AG20443 (cell line): Measurements from ENCODE around the gene C11orf21.
"Not testable (repeated sequence)": the region's sequence is repeated elsewhere in the genome, so short reads cannot be mapped to it uniquely, and the experiment has no call there.

ENCODE experiments used
- DNase-seq: peaks from one replicate; pipeline ENCODE4 v3.0.0; 2012; ENCODE audit warnings: low spot score, mixed read lengths

C11orf21 gene

DNA sequence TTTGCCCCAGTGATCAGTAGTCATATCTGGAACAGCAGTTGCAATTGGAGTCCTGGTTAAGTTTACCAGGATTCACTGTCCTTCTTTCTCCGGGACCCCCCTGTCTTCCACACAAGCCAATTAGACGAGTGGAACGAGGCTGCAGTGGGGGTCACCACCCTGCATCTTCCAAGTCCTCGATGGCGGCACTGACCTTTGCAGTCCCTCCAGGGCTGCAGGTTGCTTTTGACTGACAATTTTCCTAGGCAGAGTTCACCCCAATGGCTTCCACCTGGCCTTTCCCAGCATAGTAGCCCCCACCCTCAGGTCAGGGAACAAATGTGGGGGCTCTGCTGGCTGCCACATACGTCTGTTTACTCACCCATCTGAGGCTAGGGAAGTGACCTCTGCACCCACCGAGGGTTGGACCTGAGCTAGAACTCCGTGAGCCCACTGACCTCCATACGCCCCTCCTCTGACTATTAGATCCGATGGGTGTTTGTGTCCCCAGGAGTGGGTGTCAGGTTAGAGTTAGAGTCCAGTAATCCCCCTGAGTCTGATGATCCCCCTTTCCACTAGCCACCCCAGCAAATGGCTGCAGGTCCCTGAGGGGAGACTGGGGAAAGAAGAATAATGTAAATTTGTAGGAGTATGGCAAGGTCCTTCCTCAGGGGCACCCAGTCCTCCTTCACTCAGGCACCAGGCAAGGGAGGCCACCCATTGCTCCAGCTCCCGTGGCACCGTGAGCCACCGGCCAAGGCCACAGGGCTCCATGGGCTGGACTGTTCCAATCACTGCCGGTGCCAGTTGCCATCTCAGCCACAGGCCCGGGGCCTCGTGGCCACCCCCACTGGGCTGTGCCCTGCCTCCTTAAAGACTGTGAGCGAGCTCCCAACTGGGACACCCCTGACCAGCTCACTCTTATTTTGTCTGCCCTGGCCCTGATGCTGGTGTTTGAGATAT lies 5.5 kb downstream of the C11orf21 start:
- DNase-seq: no peak

DNA sequence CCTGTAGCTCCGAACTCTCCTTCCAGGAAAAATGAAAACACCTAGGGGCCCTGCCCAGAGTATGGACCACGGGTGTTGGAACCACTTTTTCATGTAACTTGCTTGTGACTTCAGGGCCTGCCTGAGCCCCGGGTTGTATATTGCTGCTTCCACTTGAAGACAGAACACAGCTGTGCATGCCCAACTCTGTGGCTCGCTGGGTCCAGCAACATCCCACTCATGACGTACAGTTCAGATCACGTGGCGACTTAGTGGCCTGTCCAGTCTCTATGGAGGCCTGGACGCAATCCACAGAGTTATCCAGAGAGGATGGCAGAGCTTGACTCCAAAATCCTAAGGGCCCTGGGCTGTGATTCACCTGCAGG lies 6.8 kb downstream of the C11orf21 start:
- DNase-seq: no peak

DNA sequence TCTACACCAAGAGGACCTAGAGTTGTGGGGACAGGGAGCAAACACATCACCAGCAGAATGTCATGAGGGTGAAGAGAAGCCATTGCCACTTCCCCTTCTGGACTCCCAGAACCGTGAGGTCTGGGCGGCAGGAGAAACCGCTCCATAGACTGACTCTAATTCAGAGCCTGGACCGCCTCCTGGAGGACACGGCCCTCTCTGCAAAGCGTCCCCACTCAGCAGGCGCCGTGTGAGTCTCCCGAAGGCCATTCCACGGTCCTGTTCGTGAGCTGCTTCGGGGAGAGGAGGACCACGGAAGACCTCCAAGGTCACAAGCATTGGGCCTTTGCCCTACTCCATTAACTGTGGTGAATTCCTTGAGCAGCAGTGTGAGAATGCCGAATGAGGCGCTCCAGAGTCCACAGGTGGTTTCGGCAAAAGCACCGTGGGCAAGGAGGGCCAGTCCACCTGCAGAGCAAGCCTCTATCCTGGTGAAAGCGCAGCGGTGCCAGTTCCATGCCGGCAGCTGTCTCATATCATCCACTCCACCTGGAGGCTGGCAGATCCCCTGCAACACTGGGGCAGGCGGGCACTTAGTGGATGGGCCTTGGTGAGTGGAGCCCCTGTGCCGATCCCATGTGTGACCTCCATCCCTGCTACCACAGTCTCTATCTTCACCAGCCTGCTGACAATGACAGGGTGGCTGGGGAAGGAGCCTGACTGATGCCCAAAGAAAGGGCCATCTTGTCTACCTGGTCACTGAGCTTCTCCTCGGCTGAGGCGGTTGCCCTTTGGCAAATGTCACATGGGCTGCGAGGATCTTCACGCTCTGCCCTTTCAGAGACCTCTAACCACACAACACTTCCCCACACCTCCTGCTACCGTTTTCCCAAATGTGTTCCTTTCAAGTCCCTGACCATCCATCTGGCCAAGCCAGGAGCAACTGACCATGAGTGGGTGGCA lies 7.5 kb downstream of the C11orf21 start:
- no peak for DNase-seq

DNA sequence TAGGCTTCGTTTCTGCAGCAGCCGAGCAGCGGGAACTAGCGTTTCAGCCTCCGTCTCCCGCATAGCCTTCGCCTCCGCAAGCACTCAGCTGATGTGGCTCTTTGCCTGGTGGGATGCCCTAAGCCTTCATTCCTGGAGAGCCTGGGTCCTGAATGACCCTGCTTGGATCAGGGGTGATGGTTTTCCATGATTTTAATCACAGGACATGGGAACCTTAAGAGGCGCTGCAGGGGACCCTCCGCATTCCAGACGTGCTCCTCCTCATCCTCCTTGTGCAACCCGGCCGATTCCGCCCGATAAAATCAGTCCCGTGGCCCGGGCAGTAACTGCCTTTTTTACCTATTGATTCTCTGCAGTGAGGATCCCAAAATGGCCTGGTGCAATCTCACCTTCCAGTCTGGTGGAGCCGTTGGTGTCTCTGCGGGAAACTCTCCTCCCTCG lies 8.2 kb downstream of the C11orf21 start:
- DNase-seq: no peak

DNA sequence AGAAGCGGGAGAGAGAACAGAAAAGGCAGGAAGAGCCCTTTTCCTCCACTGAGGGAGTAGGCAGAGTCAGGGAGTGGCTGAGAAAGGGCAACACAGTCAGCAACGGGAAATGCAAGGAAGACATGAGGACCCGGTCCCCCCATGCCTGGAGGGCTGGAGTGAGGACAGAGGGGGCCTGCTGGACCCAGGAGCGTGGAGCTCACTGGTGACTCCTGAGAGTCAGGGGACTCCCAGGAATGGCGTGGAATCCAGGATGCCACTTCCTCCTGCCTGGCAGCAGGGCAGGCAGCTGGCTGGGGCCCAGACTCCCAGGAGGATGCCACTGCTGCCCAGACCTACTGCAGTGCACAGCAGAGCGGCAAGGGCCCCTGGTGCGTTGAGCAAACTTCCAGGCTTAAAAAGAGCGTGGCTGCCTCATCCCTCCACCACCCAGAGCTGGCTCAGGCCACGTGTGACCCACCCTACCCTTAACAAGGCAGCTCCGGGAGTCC lies 11.3 kb downstream of the C11orf21 start:
- DNase-seq: no peak

DNA sequence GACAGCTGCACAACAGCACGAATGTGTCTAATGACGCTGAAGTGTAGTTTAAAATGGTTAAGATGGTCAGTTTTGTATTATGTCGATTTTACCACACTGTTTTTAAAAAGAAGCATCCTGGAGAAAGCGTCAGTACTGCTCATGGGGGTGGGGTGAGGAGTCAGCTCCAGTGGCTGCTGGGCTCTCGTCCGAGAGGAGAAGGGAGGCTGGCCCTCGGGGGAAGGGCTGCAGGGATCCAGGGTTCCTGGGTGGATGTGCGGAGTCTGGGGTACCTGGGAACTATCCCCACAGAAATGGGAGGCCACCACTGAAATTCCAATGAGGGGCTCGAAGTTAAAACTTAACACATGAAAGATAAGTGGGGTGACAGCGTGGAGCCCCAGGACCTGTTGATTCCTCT lies 11.9 kb downstream of the C11orf21 start:
- DNase-seq: no peak

DNA sequence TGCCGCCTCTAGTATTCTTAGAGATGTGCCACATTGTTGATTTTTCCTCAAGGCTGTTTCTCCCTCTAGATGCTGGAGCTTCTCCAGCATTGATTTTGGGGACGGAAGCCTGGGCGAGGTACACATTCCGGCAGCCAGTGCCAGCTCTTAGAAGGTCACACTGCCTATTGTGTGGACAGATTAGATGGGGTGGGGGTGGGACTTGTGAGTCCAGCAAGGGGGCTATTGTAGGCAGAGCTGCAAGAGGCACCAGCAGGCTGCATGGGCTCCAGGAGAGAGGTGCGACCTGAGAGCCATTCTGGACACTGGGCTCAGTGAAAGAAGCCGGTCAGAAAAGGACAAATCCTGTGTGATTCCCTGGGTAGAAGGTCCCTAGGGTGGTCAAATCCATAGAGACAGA lies 12.4 kb downstream of the C11orf21 start:
- DNase-seq: no peak

DNA sequence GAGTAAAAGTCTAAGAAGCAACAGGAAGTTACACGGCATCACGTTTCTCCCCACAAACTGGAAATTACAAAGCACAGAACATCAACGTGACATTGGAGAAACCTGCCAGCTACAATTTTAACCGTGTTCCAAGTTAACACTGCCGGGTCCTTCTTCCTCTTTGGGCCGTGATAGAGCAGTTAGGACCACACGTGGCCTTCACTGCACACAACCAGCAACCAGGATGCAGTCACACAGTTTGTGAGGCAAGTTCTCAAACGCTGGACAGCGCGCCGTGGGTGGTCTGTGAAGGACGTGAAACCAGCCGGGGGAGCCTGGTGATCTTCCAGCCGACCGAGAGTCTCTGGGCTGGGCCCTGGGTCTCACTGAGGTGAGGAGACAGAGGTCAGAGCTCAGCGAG lies 14.6 kb downstream of the C11orf21 start:
- DNase-seq: no peak

DNA sequence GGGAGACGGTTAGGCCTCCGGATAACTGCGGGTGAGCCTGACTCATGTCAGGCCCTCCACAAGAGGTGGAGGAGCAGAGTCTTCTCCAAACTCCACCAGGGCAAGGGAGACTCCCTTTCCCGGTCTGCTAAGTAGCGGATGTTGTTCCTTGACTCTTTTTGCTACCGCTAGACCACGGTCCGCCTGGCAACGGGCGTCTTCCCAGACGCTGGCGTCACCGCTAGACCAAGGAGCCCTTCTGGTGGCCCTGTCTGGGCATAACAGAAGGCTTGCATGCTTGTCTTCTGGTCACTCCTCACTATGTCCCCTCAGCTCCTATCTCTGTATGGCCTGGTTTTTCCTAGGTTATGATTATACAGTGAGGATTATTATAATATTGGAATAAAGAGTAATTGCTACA lies 15.4 kb downstream of the C11orf21 start:
- DNase-seq: not testable (repeated sequence)

DNA sequence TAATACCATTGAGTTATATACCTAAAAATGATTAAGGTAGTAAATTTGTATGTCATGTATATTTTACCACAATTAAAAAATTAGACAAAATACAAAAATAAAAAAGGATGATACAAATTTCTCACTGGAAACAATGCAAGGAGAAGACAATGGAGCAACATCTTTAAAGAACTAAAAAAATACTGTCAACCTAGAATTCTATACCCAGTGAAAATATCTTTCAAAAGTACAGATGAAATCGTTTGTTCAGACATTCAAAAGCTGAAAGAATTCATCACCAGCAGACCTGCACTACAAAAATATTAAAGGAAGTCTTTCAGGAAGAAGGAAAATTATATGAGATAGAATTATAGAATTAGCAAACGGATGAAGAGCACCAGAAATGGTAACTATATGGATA lies 21.5 kb downstream of the C11orf21 start:
- DNase-seq: no peak

DNA sequence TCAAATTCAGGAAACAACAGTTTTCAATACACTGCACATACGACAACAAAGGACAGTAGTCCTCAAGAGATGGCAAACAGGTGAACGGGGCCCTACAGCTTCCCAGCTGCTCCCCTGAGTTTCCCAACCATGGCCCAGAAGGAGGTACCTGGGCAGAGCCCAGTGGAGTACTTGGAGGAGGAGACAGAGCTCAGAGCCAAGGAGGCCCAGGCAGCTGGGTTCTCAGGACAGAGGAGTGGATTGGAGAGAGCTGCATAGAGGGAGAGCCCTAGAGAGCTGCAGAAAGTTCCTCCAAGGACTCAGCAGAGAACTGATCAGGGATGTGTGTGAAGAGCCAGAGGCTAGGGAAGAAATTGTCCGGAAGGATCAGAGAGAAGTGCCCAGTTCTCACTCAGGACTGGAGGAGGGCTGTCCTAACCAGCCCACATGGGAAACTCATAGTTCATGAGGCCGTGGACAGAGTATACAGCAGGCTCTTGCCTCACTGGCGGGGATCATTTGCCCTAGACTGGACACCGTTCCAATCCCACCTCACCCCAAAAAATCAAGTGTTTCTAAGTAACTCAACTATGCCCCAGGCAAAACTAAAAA lies 23.7 kb downstream of the C11orf21 start:
- no peak for DNase-seq

DNA sequence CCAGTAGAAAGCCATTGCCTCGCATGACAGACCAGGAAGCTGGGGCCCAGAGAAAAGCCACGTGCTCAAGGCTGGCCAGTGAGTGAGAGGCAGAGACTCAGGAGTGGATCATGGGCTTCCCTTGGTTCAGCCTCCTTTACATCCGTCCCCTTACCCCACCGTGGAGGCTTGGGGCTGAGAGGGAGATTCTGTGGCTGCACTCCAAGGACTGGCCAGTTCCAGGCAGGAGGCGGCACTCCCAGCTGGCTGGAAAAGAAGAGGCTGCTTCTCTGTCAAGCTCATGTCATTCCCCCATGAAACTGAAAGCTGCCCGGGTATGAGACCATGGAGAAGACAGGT lies 24.7 kb downstream of the C11orf21 start:
- no peak for DNase-seq

DNA sequence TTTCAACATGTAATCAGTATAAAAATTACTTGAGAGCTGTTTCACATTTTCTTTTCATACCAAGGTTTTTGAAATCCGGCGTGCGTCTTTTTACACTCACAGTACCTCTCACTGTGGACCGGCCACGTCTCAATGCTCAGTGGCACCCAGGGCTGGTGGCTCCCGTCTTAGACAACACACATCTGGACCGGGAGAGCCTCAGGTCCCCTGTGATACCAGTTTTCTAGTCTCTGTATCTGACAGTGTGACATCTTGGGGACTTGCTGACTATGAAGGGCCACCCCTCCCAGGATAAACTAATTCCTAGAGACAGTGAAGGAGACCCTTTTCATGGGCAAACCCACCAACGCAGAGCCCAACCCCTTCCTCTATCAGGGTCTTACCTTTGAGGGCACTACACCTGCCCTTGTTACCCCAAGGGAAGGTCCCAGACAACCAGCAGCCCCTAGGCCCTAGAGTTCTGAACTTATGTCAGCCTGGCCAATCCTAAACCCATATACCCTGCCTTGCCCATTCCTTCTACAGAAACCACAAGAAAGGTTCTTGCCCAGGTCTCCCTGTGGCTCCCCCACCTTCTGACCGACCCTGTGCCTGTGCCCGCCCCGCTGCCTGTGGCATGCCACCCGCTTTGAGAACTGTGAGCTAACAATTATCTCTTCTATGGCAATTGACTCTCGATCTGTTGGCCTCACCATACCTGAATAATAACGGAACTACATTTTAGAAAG lies 25.3 kb downstream of the C11orf21 start:
- DNase-seq: no peak

DNA sequence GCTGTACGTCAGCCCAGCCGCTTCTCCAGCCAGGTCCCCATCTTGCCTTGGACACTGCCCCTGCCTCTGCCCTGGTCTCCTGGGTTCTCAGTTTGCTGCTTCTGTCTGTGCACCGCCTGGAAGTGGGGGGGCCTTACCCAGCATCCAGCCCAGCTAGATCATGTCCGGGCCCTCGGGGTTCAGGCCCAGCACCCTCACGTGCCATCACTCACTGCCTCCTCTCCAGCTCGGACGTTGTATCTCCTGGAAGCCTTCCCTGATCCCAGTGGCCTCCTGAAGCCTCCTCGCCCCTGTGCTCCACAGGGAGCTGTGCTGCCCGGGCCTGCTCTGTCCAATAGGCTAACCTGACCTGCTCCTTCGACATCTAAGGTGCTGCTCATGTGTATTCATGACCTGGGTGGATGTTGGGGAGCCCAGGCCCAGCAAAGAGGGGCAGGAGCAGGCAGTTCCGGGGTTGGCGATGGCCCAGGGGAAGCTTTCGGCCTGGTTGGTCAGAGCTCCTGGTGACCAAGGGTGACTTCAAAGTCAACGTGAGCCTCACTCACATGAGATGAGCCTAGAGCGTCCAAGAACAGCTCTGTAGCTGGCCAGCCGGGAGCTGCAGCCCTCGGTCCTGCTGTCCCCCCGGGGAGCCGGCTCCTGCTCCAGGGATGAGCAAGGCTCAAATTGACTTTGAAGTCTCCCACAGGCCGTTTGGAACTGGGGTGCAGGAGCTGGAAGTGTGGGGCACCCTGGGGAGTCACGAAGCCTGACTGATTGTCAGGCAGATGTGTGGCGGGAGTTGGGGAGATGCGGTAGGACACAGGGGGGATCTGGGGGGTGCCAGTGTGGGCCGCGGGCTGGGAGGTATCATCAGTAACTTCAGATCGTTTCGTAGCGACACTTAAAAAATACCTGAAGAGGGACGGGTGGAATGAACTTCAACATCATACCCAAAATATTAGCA lies 26.1 kb downstream of the C11orf21 start:
- no peak for DNase-seq

DNA sequence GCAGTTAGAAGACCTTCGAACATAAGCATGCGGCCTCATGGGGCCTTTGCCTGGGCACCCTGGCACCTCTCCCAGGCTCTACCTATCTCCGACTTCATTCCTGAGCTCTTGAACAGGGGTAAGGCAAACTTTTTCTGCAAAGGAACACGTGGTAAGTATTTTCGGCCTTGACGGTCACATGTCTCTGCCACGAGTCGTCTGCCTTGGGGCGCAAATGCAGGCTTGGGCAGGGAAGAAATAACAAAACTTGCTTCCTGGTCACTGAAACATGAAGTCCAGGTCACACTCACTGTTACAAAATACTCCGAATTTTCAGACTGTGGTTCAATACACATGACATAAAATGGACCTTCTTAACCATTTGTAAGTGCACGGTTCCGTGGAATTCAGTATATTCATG lies 27.9 kb downstream of the C11orf21 start:
- no peak for DNase-seq

DNA sequence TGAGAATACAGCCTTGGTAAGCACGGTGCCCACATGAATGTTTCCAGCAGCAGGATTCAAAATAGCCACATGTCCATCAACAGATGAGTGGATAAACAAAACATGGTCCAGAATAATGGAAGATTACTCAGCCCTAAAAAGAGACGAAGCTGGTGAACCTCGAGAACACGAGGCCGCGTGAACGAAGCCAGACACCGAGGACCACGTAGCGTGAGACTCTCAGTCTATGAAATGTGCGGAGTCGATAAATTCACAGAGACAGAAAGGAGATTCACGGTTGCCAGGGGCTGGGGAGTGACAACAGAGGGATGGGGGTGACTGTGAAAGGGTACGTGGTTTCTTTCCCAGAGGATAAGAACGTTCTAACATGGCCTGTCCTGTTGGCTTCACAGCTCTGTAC lies 28.4 kb downstream of the C11orf21 start:
- DNase-seq: no peak

DNA sequence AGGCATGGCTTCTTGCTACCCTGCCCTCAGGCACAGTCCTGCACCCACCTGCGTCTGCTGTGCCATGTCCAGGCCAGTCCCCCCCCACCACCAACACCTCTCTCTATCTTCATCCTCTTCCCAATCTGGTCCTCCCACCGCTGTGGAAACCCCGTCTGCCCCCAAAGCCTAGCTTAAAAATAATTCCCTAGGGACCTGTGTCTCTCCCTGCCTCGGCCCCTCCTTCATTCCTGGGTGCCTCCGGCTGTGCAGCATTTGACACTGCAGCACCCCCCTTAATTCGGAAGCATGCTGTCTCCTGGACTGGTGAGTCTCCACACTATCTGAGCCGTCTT lies 28.8 kb downstream of the C11orf21 start:
- DNase-seq: no peak

DNA sequence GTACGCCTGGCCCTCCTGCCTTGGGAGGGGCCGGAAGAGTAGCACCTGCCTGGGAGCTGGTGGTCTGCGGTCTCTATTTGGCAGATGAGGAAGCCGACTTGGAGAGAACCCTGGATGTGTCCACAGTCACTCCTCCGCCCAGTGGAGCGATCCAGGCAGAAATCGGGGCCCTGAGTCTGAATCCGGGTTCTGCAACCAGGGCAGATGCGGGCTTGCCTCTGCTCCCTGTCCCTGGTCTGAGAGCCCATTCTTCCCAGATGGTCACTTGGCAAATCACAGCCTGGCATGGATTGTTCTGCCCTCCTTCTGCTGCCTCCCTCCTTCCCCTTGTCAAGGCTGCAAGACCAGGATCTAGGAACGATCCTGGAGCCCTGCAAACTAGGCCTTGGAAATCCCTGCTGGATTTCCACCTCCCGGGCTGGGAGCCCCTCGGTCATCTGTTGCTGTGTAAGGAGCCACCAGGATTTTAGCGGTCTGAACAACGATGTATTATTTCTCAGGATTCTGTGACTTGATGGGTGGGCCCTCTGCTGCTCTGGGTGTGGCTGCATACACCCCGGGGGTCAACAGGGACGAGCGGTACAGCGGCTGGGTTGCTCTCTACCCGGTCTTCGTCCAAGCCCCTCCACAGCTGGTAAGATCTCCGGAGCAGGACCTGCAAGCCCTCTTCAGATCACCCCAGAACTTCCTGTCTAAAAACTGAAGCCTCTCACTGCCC lies 29.3 kb downstream of the C11orf21 start:
- no peak for DNase-seq

DNA sequence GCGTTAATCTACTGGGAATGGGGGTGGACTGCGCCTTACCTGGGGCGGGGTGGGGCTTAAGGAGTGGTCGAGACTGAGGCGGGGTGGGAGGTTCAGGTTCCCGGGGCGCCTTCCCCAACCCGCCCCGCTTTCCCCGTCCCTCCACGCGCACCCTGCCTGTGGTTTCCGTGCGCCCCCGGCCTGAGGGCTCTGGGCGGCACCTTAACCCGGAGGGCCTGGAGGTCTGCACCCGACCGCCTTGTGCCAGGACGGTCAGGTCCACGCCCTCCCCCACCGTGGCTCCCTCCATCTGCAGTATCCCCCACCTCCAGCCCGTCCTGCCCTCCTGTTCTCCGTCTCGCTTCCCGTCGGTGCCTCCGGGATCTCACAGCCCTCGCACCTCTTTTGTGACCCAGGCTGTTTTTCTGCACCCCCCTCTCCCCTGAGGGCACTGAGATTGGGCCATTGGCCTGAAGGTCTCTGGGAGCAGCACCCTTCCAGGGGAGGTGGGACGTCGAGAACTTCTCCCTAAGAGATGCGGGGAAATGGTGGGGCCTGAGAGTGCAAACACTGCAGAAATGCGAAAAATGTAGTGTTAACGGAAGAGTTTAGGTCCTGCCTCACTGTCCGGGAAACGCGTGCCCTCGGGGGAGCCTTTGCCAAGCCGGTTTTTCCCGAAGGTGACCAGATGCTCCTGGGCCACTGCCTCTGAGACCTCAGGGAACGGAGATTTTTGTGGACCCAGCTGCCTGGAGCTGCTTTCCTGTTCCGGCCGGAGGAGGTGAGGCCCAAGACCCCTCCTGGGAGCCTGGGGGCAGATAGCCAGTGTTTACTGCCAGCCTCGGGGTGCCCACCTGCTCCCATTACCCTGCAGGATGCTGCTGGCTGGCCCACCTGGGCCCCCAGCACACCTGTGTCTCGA lies 30.1 kb downstream of the C11orf21 start:
- DNase-seq: no peak
